ENCODE measurements around the gene EFCAB5. TPM values are rescaled to one million over a fixed set of nuclear protein-coding genes. Genes with fewer than 3 reads are reported as not detected.

EFCAB5 gene
- total RNA-seq, 1 donor from 2014 or later = not detected

- DNase-seq (ENCODE audit: extremely low spot score in 2 of 2) = no peak
- no peaks in the 10 kb centered on the region for H3K4me1 ChIP-seq
- H3K27me3 ChIP-seq = no peaks in the 10 kb centered on the region
- TF ChIP-seq POLR2A (IDR thresholded peaks at IDR 0.05) = no peak
- TF ChIP-seq CTCF (IDR thresholded peaks at IDR 0.05) = no peak
- no peak for TF ChIP-seq POLR2AphosphoS5 (IDR thresholded peaks at IDR 0.05; ENCODE audit: insufficient read depth in 1 of 2, low read depth in 1 of 2)
- no peak overlapping the region for H3K4me3 ChIP-seq
- no peaks in the 10 kb centered on the region for H3K36me3 ChIP-seq
- intact Hi-C loops (cut with DNase I) = no loop called here
- H3K9me3 ChIP-seq = no peaks in the 10 kb centered on the region
- H3K27ac ChIP-seq = no peak overlapping the region
Measured at GRCh38 chr17:29959658-29960337, 18.4 kb downstream of the EFCAB5 start.

GRCh38 chr17:29962656-29963055, 21.2 kb downstream of the EFCAB5 start:
- DNase-seq (ENCODE audit: extremely low spot score in 2 of 2) = no peak
- H3K4me1 ChIP-seq = no peaks in the 10 kb centered on the region
- H3K36me3 ChIP-seq = no peaks in the 10 kb centered on the region
- no peaks in the 10 kb centered on the region for H3K27me3 ChIP-seq
- no peak overlapping the region for H3K27ac ChIP-seq
- intact Hi-C loops (cut with DNase I) = no loop called here
- H3K9me3 ChIP-seq = no peaks in the 10 kb centered on the region
- no peak for TF ChIP-seq CTCF (IDR thresholded peaks at IDR 0.05)
- no peak overlapping the region for H3K4me3 ChIP-seq

GRCh38 chr17:29968271-29968670, 26.8 kb downstream of the EFCAB5 start:
- no peaks in the 10 kb centered on the region for H3K9me3 ChIP-seq
- intact Hi-C loops (cut with DNase I) = no loop called here

GRCh38 chr17:29972277-29972676, 30.8 kb downstream of the EFCAB5 start:
- TF ChIP-seq POLR2AphosphoS5 (IDR thresholded peaks at IDR 0.05; ENCODE audit: insufficient read depth in 1 of 2, low read depth in 1 of 2) (no peak), CTCF (IDR thresholded peaks at IDR 0.05) (no peak), POLR2A (IDR thresholded peaks at IDR 0.05) (no peak)
- intact Hi-C loops (cut with DNase I) = no loop called here
- no peak overlapping the region for H3K4me3 ChIP-seq
- H3K9me3 ChIP-seq = no peaks in the 10 kb centered on the region
- no peaks in the 10 kb centered on the region for H3K4me1 ChIP-seq
- no peak overlapping the region for H3K27ac ChIP-seq
- H3K36me3 ChIP-seq = no peaks in the 10 kb centered on the region
- H3K27me3 ChIP-seq = no peaks in the 10 kb centered on the region
- DNase-seq (ENCODE audit: extremely low spot score in 2 of 2) = no peak

More at GRCh38 chr17:29968271-29968670, 26.8 kb downstream of the EFCAB5 start:
- TF ChIP-seq POLR2A (IDR thresholded peaks at IDR 0.05) (no peak), CTCF (IDR thresholded peaks at IDR 0.05) (no peak), POLR2AphosphoS5 (IDR thresholded peaks at IDR 0.05; ENCODE audit: insufficient read depth in 1 of 2, low read depth in 1 of 2) (no peak)
- H3K27me3 ChIP-seq = no peaks in the 10 kb centered on the region
- no peaks in the 10 kb centered on the region for H3K4me1 ChIP-seq
- H3K36me3 ChIP-seq = no peaks in the 10 kb centered on the region
- DNase-seq (ENCODE audit: extremely low spot score in 2 of 2) = no peak
- no peak overlapping the region for H3K27ac ChIP-seq
- H3K4me3 ChIP-seq = no peak overlapping the region

DNA sequence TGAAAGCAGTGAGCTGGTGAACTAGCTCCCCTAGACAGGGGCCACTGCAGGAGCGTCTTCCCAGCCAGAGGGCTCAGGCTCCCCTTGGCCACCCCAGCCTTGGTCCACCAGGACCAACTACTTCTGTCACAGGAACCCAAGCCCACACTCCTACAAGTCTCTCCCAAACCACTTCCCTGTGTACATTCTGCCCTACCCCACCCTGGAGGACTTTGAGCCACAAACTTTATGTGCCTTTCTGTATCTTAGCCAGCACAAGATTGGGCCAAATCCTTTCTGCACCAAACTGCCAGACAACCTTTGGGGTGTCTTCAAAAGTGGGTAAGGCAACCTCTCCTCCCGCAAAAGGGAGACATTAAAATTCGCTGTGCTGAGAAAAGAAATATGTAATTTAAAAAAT, 31.6 kb downstream of the EFCAB5 start:
- H3K36me3 ChIP-seq = no peaks in the 10 kb centered on the region
- H3K4me3 ChIP-seq = no peak overlapping the region
- no peaks in the 10 kb centered on the region for H3K27me3 ChIP-seq
- H3K27ac ChIP-seq = no peak overlapping the region
- intact Hi-C loops (cut with DNase I) = no loop called here
- no peaks in the 10 kb centered on the region for H3K9me3 ChIP-seq
- TF ChIP-seq POLR2AphosphoS5 (IDR thresholded peaks at IDR 0.05; ENCODE audit: insufficient read depth in 1 of 2, low read depth in 1 of 2) = no peak
- H3K4me1 ChIP-seq = no peaks in the 10 kb centered on the region
- no peak for DNase-seq (ENCODE audit: extremely low spot score in 2 of 2)

Measured in vagina (tissue), 2 donors.